Tibial artery (tissue), 4 donors: ENCODE measurements around the gene RAP1GAP.

Experiments used
- DNase-seq, 2 donors: peaks; one replicate each; pipeline ENCODE4 v3.0.0-alpha.2; 2019
- H3K27ac ChIP-seq, 2 donors: fragments of 200-600 bp; sonication (generic) in 1 of 2; 1 replicate in 1 of 2; 2 replicates in 1 of 2; pipeline ENCODE4 v1.5.1; 2018 to 2019; ENCODE audit warnings: mild to moderate bottlenecking in 1 of 2
- H3K27me3 ChIP-seq, 2 donors: fragments of 200-600 bp; sonication (generic) in 1 of 2; one replicate each; pipeline versions ENCODE4 v1.5.1 to v1.6.0; 2016 to 2019
- H3K36me3 ChIP-seq, 3 donors: fragments of 200-600 bp; sonication (generic) in 2 of 3; one replicate each; pipeline ENCODE4 v1.5.1; 2016 to 2019; ENCODE audit warnings: mild to moderate bottlenecking in 2 of 3
- H3K4me1 ChIP-seq, 4 donors: fragments of 200-600 bp; sonication (generic) in 2 of 4; 1 replicate in 3 of 4; 2 replicates in 1 of 4; pipeline ENCODE4 v1.5.1; 2016 to 2019
- H3K4me3 ChIP-seq, 2 donors: fragments of 200-600 bp; sonication (generic) in 1 of 2; 1 replicate in 1 of 2; 2 replicates in 1 of 2; pipeline ENCODE4 v1.5.1; 2018 to 2019; ENCODE audit warnings: mild to moderate bottlenecking in 2 of 2
- H3K9me3 ChIP-seq, 3 donors: fragments of 200-600 bp; sonication (generic) in 1 of 3; one replicate each; pipeline ENCODE4 v1.5.1; 2016 to 2019
- CTCF ChIP-seq, 2 experiments: fragments of 200-600 bp in 1 of 2; fragments of 450-650 bp in 1 of 2; IDR thresholded peaks; one replicate each; pipeline ENCODE4 v1.5.1; 2017 to 2019; ENCODE audit warnings: antibody characterized with exemption in 2 of 2, mild to moderate bottlenecking in 1 of 2, moderate library complexity in 1 of 2
- intact Hi-C: fragments of 100-400 bp; cut with DNase I; formaldehyde crosslinking; loops from one replicate; pipeline ENCODE4 v1.15.0; 2023; ENCODE audit warnings: low total_unique reads

The RAP1GAP gene

GRCh38 chr1:21624571-21625389 is 44.4 kb downstream of the RAP1GAP start:
- H3K4me1 ChIP-seq, result peaks cover 0 to 35% (median 2%) of the 10 kb centered on the region in 4 donors
- no peak for DNase-seq

DNA sequence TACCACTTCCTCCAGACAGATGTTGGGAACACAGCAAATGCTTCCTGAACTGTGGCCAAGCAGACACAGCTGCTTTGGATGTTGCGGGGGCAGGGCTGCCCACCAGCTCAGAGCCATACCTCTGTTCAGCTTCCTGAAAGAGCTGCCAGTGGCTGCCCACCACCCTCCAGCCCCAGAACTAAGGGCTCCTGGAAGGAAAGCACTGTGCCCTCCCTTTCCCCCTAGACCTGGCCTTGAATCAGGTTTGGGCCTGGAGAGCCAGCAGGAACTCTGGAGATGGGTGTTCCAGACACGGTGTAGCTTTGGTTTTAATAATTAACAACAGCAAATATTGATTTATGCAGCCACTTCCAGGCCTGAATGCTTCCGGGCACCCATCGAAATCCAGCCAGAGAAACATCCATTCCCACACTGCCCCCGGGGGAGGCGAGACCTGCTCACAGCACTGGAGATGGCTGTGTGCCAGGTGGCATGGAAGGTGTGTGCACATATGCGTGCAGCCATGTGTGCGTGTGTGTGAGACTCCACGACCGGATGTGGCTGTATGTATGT is 45.7 kb downstream of the RAP1GAP start:
- Histone ChIP-seq H3K4me1 (peaks cover 0 to 35% (median 2%) of the 10 kb centered on the region in 4 donors), H3K4me3 (no peak overlapping the region), H3K27me3 (peaks cover 0 to 76% of the 10 kb centered on the region in 2 donors), H3K27ac (no peak overlapping the region), H3K9me3 (no peaks in the 10 kb centered on the region), H3K36me3 (no peaks in the 10 kb centered on the region)
- TF ChIP-seq CTCF (IDR thresholded peaks at IDR 0.05), result no peak
- no peak for DNase-seq
- intact Hi-C loops, result no loop called here

More at GRCh38 chr1:21624571-21625389, 44.4 kb downstream of the RAP1GAP start:
- intact Hi-C loops, result no loop called here
- H3K4me3 ChIP-seq, result no peak overlapping the region
- peaks cover 0 to 73% of the 10 kb centered on the region in 2 donors for H3K27me3 ChIP-seq
- H3K9me3 ChIP-seq, result no peaks in the 10 kb centered on the region
- H3K36me3 ChIP-seq, result no peaks in the 10 kb centered on the region
- TF ChIP-seq CTCF (IDR thresholded peaks at IDR 0.05), result no peak
- no peak overlapping the region for H3K27ac ChIP-seq

DNA sequence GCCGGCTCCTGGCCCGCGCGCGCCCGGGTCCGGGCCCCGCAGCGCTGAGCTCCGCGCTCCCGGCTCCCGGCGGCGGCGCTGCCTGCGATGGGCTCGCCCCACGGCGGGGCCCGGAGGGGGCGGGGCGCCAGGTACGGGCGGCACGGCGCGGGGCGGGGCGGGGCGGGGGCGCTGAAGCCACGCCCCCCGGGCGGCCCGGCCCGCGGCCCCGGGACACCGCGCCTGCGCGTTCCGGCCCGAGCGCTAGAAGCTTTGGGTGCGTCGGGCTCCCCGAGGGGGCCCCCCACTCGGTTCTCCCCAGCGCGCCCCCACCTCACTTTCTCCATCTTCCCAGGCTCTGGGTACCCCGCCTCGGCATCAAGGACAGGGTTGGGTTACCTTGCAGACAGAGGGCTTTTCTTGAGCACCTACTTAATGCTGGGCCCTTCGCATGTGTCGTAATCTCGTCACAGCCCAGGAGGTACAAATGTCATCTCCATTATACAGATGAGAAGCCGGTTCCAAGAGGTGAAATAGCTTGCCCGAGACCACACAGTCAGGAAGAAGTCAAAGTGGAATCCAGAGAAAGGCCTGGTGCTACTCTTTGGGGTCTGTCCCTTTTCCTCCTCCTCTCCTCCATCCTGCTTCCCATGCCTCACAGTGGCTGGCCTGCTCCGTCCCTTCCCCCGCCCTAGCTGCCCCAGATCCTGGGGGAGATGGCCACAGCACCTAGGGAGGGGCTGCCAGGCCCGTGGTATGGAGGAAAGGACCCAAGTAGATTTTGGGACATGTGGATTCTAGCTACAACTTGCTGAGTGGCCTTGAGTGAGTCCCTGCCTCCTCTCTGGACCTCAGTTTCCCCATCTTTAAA is 46.5 kb downstream of the RAP1GAP start:
- H3K27me3 ChIP-seq, result peaks cover 0 to 72% of the 10 kb centered on the region in 2 donors
- peaks cover 0 to 35% (median 2%) of the 10 kb centered on the region in 4 donors for H3K4me1 ChIP-seq
- no peak overlapping the region for H3K27ac ChIP-seq
- peak overlapping the region in 1 of 2 donors; percentile 16 for H3K4me3 ChIP-seq
- no peaks in the 10 kb centered on the region for H3K9me3 ChIP-seq
- H3K36me3 ChIP-seq, result no peaks in the 10 kb centered on the region
- no peak for DNase-seq
- intact Hi-C loops, result no loop called here
- TF ChIP-seq CTCF (IDR thresholded peaks at IDR 0.05), result no peak

DNA sequence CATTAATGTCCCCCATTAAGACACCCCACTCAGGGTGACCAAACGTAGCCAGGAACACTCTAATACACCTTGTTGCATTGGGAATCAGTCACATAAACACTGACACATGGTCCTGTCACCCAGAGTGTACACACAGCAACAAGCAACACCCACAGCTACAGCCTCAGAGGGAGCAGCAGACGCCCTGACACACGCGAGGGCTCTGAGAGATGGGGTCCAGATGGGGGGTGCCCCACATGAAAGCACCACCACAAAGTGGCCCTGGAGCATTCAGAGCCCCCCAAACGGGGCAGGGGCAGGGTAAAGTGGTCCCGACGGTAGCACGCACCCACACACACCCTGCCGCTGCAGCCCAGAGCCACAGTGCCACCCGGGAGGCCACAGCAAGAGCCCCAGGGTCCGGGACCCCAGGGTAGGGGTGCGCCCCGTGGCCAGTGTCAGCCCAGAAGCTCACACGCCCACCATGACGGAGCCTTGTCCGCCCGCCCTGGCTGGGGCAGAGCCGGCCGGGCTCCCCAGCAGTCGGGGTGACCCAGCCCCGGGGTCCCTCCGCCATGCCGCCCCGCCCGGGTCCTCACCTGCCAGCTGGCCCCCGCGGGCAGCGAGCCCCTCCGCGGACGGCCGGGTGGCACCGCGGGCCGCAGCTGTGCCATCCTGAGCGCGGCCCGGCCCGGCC is 47.3 kb downstream of the RAP1GAP start:
- DNase-seq, result no peak
- Histone ChIP-seq H3K27me3 (peaks cover 0 to 66% of the 10 kb centered on the region in 2 donors), H3K4me1 (peaks cover 0 to 35% (median 2%) of the 10 kb centered on the region in 4 donors), H3K4me3 (no peak overlapping the region), H3K9me3 (no peaks in the 10 kb centered on the region), H3K27ac (no peak overlapping the region), H3K36me3 (no peaks in the 10 kb centered on the region)
- intact Hi-C loops, result no loop called here
- no peak for TF ChIP-seq CTCF (IDR thresholded peaks at IDR 0.05)

GRCh38 chr1:21621051-21621450 is 48.1 kb downstream of the RAP1GAP start:
- no peak for DNase-seq
- H3K27ac ChIP-seq, result no peak overlapping the region
- H3K4me3 ChIP-seq, result no peak overlapping the region
- peaks cover 0 to 35% (median 2%) of the 10 kb centered on the region in 4 donors for H3K4me1 ChIP-seq
- no peaks in the 10 kb centered on the region for H3K9me3 ChIP-seq
- peaks cover 0 to 60% of the 10 kb centered on the region in 2 donors for H3K27me3 ChIP-seq
- H3K36me3 ChIP-seq, result no peaks in the 10 kb centered on the region
- no peak for TF ChIP-seq CTCF (IDR thresholded peaks at IDR 0.05)
- intact Hi-C loops, result no loop called here
